HG02840 (cell line): ENCODE data around the gene RNF41.
"Not testable (repeated sequence)": the region's sequence is repeated elsewhere in the genome, so short reads cannot be mapped to it uniquely, and the experiment has no call there.

ENCODE experiments used
- ATAC-seq: cut with Tn5 transposase; IDR thresholded peaks from one replicate; pipeline ENCODE4 v1.9.1; 2021; ENCODE audit warnings: mild to moderate bottlenecking, moderate library complexity, moderate number of reproducible peaks; ENCODE audit not compliant: unreplicated experiment, low FRiP score

The RNF41 gene

GRCh38 chr12:56221757-56222530, at the start of gene RNF41:
TSS of gene RNF41 (minus strand) at chr12:56221922. CDS start at chr12:56214047, 7,875 bp downstream.
- ATAC-seq: peak; percentile 82

DNA sequence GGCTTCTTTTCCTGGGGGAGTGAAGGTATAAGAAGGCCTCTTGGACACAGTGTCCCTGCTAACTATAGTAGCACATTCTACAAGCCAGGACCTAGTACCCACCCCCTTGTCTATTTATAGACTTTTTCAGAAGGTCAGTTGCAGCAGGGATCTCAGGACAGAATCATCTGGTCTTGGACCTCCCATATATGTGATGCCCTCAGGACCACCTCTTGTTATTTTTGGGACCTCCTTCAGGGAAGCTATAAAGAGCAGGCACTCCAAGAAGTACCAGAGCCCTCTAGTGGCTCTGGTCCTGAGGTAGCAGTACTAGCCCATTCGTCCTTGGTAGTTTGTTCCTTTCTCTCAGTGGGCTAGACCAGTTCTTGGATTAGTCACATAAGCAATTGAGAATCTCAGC, 49.3 kb upstream of the RNF41 start:
- no peak for ATAC-seq

GRCh38 chr12:56267443-56268071, 45.8 kb upstream of the RNF41 start:
- ATAC-seq: no peak

- ATAC-seq: peak; percentile 90
Observed at GRCh38 chr12:56266693-56267442, 45.1 kb upstream of the RNF41 start, which contains the start of gene COQ10A. TSS of gene COQ10A (plus strand) at chr12:56266942. CDS start at chr12:56267119, 177 bp downstream.

DNA sequence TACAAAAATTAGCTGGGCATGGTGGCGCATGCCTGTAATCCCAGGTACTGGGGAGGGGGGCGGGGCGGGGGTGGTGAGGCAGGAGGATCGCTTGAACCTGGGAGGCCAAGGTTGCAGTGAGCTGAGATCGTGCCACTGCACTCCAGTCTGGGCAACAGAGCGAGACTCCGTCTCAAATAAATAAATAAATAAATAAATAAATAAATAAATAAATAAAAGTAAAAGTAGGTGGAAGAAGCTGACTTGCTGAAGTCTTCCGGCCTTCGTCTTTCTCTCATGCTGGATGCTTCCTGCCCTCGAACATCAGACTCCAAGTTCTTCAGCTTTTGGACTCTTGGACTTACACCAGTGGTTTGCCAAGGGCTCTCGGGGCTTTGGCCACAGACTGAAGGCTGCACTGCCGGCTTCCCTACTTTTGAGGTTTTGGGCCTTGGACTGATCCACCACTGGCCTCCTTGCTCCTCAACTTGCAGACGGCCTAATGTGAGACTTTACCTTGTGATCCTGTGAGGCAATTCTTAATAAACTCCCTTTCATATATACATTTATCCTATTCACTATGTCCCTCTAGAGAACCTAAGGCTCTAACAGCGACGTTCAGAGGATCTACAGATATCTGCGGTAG, 44.5 kb upstream of the RNF41 start:
- ATAC-seq: not testable (repeated sequence)

GRCh38 chr12:56262955-56263354, 41.2 kb upstream of the RNF41 start:
- not testable (repeated sequence) for ATAC-seq

- ATAC-seq: no peak
Observed at GRCh38 chr12:56261503-56262232, 39.9 kb upstream of the RNF41 start.

GRCh38 chr12:56260921-56261320, 39.2 kb upstream of the RNF41 start:
- ATAC-seq: no peak

DNA sequence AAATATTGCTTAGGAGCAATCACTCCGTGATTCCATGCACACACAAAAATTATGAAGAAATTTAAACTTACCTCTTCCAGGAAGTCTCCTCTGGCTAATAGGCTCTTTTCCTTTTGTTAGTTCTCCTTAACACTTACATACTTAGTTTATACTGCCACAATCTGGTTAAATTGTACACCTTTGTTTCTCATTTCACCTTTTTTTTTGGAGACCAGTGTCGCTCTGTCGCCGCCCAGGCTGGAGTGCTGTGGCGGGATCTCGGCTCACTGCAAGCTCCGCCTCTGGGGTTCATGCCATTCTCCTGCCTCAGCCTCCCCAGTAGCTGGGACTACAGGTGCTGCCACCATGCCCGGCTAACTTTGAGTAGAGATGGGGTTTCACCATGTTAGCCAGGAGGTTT, 38.7 kb upstream of the RNF41 start:
- no peak for ATAC-seq

DNA sequence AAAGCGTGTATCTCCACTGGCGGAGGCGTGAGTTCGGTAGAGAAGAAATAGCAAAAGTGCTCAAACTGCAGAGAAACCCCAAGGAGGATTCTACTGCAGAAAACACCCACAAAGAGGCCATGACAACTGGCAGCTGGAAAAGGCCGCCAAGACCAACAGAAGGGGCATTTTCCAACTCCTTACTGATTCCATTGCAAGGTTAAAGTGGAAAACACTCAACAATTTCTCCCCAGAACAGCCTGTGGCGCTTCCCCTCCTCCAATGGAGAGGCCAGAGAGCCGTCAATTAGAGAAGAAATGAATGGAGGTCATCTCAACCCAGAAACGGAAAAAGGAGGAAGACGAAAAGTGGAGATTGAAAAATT, 37.1 kb upstream of the RNF41 start:
- ATAC-seq: no peak

DNA sequence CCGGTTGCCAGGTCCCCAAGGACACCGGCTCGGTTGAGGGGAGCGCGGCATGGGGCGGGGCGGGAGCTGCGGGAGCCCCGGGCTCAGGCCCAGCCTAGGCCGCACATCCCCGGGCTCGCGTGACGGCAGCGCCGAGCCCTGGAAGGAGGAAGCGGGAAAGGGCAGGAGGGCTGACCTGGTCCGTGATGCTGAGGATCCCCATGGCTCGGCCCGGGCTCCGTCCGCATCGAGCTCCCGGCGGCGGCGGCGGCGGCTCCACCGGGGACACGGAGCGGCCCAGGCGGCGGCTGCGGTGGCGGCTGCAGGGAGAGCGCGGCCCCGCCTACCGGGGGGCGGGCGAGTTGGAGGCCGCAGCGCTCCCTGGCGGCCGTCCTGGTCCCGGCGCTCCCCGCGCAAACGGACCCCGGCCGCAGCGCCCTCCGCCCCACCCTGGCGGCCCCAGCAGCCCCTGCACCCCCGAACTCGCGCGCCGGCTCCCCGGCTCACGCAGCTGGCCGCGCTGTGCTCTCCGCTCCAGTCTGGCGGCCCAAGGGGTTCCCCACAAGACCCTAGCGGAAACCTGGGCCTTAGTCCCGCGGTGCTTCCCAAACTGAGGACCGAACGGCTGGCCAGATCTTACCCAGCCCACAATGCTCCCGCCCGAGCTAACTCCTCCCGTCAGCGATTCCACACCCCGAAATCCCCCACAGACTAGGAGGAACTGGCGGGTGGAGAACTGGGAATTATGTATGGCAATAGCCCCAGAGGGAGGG, 36.5 kb upstream of the RNF41 start, which contains the start of gene ANKRD52:
Gene ANKRD52 (minus strand): TSS at position 317 of the 752 bp plus-strand sequence. CDS start 115 bp downstream, at position 202.
- peak; percentile 84 for ATAC-seq

DNA sequence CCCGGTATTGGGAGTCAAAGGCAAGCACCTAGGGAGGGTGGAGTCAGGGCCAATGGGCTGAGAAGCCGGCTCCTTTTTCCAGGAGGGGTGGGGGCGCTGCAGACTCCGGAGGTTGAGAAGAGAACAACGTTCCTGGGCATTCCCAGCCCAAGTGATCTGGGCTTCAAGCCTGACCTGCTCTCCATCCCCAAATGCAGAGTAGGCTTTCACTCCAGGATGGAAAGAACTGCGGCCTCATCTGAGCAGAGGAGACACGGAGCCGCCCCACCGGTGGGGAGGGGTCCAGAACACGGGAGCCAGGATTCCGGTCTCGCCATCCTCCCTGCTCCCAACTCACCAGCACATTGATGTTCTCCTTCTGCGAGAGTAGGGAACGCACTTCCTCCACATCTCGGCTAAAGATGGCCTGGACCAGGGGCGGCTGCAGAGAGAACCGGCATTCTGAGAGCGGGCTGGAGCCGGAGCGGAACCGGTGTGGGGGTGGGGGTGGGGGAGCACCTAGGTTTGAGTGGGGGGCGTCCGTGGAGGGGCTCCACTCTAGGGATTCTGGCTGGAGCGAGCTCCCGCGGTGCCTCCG, 35.9 kb upstream of the RNF41 start:
- peak; percentile 14 for ATAC-seq

DNA sequence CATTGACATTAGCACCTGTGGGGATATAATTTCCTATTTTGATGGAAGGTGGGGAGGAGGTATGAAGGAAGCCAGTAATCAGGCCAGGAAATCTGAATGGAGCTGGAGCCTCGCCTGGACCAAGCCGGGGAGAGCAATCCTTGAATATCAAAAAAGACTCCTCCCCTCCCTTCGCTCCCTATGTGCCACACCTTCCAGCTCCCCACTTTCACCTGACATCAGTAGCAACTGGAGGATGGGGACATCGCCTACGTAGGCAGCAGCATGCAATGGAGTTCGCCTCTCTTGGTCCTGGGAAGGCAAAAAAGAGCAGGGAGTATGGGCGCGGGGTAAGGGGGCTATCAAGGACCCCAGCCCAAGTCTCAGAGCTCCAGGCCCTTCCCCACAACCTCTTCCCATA, 35.3 kb upstream of the RNF41 start:
- no peak for ATAC-seq

- no peak for ATAC-seq
Observed at GRCh38 chr12:56256326-56256960, 34.7 kb upstream of the RNF41 start.

GRCh38 chr12:56255671-56256070, 33.9 kb upstream of the RNF41 start:
- ATAC-seq: no peak

GRCh38 chr12:56253091-56253490, 31.4 kb upstream of the RNF41 start:
- ATAC-seq: no peak

DNA sequence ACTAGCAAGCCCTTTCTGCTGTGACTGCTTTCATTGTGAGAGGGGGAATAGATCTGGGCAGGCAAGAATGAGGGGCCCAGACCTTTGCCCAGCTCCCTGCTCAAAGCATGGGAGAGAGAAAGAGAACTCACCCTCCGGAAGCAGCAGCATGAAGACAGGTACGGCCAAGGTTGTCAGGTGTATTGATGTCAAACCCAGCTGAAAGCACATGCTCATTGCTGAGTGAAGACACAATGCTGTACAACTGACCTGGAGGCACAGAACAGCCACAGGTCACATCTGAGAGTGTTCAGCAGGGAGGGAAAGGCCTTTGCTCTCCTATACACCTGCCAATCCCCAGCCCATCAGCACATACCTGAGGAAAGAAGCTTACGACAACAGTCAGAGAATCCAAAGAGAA, 30.9 kb upstream of the RNF41 start:
- ATAC-seq: no peak

GRCh38 chr12:56248711-56249110, 27.0 kb upstream of the RNF41 start:
- no peak for ATAC-seq

- ATAC-seq: no peak
Observed at GRCh38 chr12:56247923-56248322, 26.2 kb upstream of the RNF41 start.
